ENCODE measurements around the gene MZF1. TPM values are rescaled to one million over a fixed set of nuclear protein-coding genes. Genes with fewer than 3 reads are reported as not detected.

Gene MZF1
- total and polyA plus RNA-seq, 9 of the 15 experiments (the other 6 are each of a cell fraction or from before 2014, with no cell fraction given) = 0.31 to 29.3 (median 11.5) TPM

DNA sequence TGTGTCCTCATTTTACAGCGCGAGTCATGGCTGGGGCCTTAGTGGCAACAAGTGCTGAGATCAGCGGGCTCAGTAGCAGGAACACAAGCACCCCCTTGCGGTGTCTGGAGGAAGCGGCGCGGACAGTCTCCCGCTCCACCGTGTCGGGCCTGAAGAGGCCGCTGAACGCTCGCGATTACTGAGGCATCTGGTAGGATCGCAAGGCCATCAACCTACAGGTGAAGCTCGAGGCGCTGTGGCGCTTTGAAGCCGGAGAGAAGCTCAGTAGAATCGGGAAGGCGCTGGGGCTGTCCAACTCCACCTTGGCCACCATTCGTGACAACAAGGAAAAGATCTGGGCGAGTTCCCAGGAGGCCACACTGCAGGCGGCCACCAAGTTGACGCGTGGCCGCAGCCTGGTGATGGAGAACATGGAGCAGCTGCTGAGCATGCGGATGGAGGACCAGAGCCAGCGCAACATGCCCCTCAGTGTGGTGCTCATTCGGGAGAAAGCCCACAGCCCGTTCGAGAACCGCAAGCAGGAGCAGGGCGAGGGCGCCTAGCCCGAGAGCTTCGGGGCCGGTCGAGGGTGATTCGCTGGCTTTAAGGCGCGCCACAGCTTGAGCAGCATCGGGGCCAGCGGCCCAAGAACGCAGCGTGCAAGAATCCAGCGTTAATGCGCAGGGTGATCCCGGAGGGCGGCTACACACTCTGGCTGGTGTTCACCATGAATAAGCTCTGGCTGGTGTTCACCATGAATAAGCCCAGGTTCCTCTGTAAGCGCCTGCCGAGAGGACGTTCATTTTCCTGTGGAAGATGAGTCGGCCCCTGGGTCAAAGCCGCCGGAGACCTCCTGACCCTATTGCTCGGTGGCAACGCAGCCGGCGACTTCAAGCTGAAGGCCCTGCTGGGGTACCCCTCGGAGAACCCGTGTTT, 8.3 kb upstream of the MZF1 start (continued):
- TF ChIP-seq, protein P1, sequence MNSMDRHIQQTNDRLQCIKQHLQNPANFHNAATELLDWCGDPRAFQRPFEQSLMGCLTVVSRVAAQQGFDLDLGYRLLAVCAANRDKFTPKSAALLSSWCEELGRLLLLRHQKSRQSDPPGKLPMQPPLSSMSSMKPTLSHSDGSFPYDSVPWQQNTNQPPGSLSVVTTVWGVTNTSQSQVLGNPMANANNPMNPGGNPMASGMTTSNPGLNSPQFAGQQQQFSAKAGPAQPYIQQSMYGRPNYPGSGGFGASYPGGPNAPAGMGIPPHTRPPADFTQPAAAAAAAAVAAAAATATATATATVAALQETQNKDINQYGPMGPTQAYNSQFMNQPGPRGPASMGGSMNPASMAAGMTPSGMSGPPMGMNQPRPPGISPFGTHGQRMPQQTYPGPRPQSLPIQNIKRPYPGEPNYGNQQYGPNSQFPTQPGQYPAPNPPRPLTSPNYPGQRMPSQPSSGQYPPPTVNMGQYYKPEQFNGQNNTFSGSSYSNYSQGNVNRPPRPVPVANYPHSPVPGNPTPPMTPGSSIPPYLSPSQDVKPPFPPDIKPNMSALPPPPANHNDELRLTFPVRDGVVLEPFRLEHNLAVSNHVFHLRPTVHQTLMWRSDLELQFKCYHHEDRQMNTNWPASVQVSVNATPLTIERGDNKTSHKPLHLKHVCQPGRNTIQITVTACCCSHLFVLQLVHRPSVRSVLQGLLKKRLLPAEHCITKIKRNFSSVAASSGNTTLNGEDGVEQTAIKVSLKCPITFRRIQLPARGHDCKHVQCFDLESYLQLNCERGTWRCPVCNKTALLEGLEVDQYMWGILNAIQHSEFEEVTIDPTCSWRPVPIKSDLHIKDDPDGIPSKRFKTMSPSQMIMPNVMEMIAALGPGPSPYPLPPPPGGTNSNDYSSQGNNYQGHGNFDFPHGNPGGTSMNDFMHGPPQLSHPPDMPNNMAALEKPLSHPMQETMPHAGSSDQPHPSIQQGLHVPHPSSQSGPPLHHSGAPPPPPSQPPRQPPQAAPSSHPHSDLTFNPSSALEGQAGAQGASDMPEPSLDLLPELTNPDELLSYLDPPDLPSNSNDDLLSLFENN (IDR thresholded peaks at IDR 0.05; ENCODE audit: low read depth in 2 of 2, low read length in 2 of 2) = no peak
- TF ChIP-seq ZNF79 (CRISPR knock-in tag; IDR thresholded peaks at IDR 0.05; ENCODE audit: low read depth) (no peak), CHD1 (IDR thresholded peaks at IDR 0.05; ENCODE audit: low read length) (no peak), DACH1 (IDR thresholded peaks at IDR 0.05; ENCODE audit: partially characterized antibody) (peak; percentile 60), ZNF76 (CRISPR knock-in tag; IDR thresholded peaks at IDR 0.05; ENCODE audit: borderline replicate concordance) (peak; percentile 74; the same call in 1 of the 2 replicates), HDAC8 (tag; IDR thresholded peaks at IDR 0.05) (no peak), MCM2 (IDR thresholded peaks at IDR 0.05; ENCODE audit: low read depth) (no peak), ESRRB (CRISPR knock-in tag; IDR thresholded peaks at IDR 0.05; ENCODE audit: borderline replicate concordance) (no peak), NCOA1 (IDR thresholded peaks at IDR 0.05; ENCODE audit: low read depth) (no peak), ZNF347 (CRISPR knock-in tag; IDR thresholded peaks at IDR 0.05; ENCODE audit: low read depth) (no peak), HLTF (IDR thresholded peaks at IDR 0.05) (no peak), HDAC2 (IDR thresholded peaks at IDR 0.05) (no peak), ZNF57 (CRISPR knock-in tag; IDR thresholded peaks at IDR 0.05) (no peak), NR2F6 (CRISPR knock-in tag; IDR thresholded peaks at IDR 0.05) (no peak)
- TF ChIP-seq, protein P2, sequence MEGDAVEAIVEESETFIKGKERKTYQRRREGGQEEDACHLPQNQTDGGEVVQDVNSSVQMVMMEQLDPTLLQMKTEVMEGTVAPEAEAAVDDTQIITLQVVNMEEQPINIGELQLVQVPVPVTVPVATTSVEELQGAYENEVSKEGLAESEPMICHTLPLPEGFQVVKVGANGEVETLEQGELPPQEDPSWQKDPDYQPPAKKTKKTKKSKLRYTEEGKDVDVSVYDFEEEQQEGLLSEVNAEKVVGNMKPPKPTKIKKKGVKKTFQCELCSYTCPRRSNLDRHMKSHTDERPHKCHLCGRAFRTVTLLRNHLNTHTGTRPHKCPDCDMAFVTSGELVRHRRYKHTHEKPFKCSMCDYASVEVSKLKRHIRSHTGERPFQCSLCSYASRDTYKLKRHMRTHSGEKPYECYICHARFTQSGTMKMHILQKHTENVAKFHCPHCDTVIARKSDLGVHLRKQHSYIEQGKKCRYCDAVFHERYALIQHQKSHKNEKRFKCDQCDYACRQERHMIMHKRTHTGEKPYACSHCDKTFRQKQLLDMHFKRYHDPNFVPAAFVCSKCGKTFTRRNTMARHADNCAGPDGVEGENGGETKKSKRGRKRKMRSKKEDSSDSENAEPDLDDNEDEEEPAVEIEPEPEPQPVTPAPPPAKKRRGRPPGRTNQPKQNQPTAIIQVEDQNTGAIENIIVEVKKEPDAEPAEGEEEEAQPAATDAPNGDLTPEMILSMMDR (IDR thresholded peaks at IDR 0.05 in 2 of 3, conservative IDR thresholded peaks at IDR 0.05 in 1 of 3; ENCODE audit: insufficient read depth in 2 of 3, low read depth in 1 of 3, low read length in 3 of 3) = peak; percentile 100
- TF ChIP-seq, protein P3, sequence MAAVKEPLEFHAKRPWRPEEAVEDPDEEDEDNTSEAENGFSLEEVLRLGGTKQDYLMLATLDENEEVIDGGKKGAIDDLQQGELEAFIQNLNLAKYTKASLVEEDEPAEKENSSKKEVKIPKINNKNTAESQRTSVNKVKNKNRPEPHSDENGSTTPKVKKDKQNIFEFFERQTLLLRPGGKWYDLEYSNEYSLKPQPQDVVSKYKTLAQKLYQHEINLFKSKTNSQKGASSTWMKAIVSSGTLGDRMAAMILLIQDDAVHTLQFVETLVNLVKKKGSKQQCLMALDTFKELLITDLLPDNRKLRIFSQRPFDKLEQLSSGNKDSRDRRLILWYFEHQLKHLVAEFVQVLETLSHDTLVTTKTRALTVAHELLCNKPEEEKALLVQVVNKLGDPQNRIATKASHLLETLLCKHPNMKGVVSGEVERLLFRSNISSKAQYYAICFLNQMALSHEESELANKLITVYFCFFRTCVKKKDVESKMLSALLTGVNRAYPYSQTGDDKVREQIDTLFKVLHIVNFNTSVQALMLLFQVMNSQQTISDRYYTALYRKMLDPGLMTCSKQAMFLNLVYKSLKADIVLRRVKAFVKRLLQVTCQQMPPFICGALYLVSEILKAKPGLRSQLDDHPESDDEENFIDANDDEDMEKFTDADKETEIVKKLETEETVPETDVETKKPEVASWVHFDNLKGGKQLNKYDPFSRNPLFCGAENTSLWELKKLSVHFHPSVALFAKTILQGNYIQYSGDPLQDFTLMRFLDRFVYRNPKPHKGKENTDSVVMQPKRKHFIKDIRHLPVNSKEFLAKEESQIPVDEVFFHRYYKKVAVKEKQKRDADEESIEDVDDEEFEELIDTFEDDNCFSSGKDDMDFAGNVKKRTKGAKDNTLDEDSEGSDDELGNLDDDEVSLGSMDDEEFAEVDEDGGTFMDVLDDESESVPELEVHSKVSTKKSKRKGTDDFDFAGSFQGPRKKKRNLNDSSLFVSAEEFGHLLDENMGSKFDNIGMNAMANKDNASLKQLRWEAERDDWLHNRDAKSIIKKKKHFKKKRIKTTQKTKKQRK (IDR thresholded peaks at IDR 0.05; ENCODE audit: borderline replicate concordance, low read depth, low read length) = no peak
- TF ChIP-seq, protein P4, sequence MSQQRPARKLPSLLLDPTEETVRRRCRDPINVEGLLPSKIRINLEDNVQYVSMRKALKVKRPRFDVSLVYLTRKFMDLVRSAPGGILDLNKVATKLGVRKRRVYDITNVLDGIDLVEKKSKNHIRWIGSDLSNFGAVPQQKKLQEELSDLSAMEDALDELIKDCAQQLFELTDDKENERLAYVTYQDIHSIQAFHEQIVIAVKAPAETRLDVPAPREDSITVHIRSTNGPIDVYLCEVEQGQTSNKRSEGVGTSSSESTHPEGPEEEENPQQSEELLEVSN (IDR thresholded peaks at IDR 0.05; ENCODE audit: borderline replicate concordance in 1 of 2, extremely low read depth in 1 of 2, insufficient read depth in 1 of 2, insufficient read length in 1 of 2, low read depth in 1 of 2, low read length in 1 of 2, poor library complexity in 1 of 2, severe bottlenecking in 1 of 2) = peak; percentile 65 to 73

Data from K562 (cell line).